ENCODE data around the gene EDIL3.
"Not testable (repeated sequence)": the region's sequence is repeated elsewhere in the genome, so short reads cannot be mapped to it uniquely, and the experiment has no call there.

The EDIL3 gene

GRCh38 chr5:84160650-84161049, 224.0 kb downstream of the EDIL3 start:
- not testable (repeated sequence) for DNase-seq

GRCh38 chr5:84149094-84149493, 235.6 kb downstream of the EDIL3 start:
- DNase-seq, result no peak

- no peak for DNase-seq
These were observed 236.0 kb downstream of the EDIL3 start for GRCh38 chr5:84148651-84149050.

GRCh38 chr5:84137541-84137940, 247.1 kb downstream of the EDIL3 start:
- no peak for DNase-seq

GRCh38 chr5:84131372-84131771, 253.3 kb downstream of the EDIL3 start:
- DNase-seq, result no peak

- DNase-seq, result no peak
These were observed 254.6 kb downstream of the EDIL3 start for GRCh38 chr5:84130006-84130580.

GRCh38 chr5:84125216-84125615, 259.5 kb downstream of the EDIL3 start:
- DNase-seq, result no peak

- DNase-seq, result no peak
These were observed 265.4 kb downstream of the EDIL3 start for GRCh38 chr5:84119252-84119651.

- DNase-seq, result no peak
These were observed 266.1 kb downstream of the EDIL3 start for GRCh38 chr5:84118551-84118950.

GRCh38 chr5:84115727-84116126, 269.0 kb downstream of the EDIL3 start:
- no peak for DNase-seq

GRCh38 chr5:84113246-84114105, 271.2 kb downstream of the EDIL3 start:
- no peak for DNase-seq

GRCh38 chr5:84092738-84093137, 291.9 kb downstream of the EDIL3 start:
- DNase-seq, result no peak

- no peak for DNase-seq
These were observed 293.4 kb downstream of the EDIL3 start for GRCh38 chr5:84091127-84091799.

- DNase-seq, result no peak
These were observed 295.7 kb downstream of the EDIL3 start for GRCh38 chr5:84088996-84089395.

GRCh38 chr5:84086511-84086910, 298.2 kb downstream of the EDIL3 start:
- no peak for DNase-seq

GRCh38 chr5:84085387-84086041, 299.2 kb downstream of the EDIL3 start:
- DNase-seq, result no peak

- no peak for DNase-seq
These were observed 303.8 kb downstream of the EDIL3 start for GRCh38 chr5:84080908-84081307.

GRCh38 chr5:84072339-84072738, 312.3 kb downstream of the EDIL3 start:
- DNase-seq, result no peak

GRCh38 chr5:84069608-84070179, 315.0 kb downstream of the EDIL3 start:
- no peak for DNase-seq

- no peak for DNase-seq
These were observed 321.6 kb downstream of the EDIL3 start for GRCh38 chr5:84063041-84063440.

- no peak for DNase-seq
These were observed 325.0 kb downstream of the EDIL3 start for GRCh38 chr5:84059672-84060071.

- no peak for DNase-seq
These were observed 326.1 kb downstream of the EDIL3 start for GRCh38 chr5:84058561-84058960.

- DNase-seq, result no peak
These were observed 327.5 kb downstream of the EDIL3 start for GRCh38 chr5:84057211-84057610.

Data from stimulated activated CD4-positive, alpha-beta T cell treated with anti-CD3 and anti-CD28 coated beads, Interleukin-2, amount 100 ng/mL, for 48 hours (primary cell).